HCT116 (cell line): ENCODE measurements around the gene ABTB2. TPM values are rescaled to one million over a fixed set of nuclear protein-coding genes. Genes with fewer than 3 reads are reported as not detected.

Source experiments
- ATAC-seq: fragments of 200-7000 bp; cut with Tn5 transposase; 2 replicates; pipeline ENCODE4 v1.9.1; 2020; ENCODE audit warnings: mild to moderate bottlenecking, moderate library complexity
- BruUV-seq: library from RNA; stranded (reverse); fragments of 400-500 nt; replicated peaks from 2 replicates; lab custom pipeline; 2021; lab: Mats Ljungman, UMichigan
- CTCF ChIA-PET: fragments of 300-600 bp; sonication (Branson Sonifier 250); formaldehyde crosslinking; loops from one replicate; lab custom pipeline; 2021; ENCODE audit warnings: antibody characterized with exemption; lab: Charles Lee
- POLR2A ChIA-PET: fragments of 300-600, 350-600 bp; sonication (Branson Sonifier 250); formaldehyde crosslinking; loops from one replicate; lab custom pipeline; 2021; ENCODE audit warnings: antibody characterized with exemption; lab: Charles Lee
- RAD21 ChIA-PET, 2 experiments: fragments of 300-600 bp; sonication (Branson Sonifier 250); formaldehyde crosslinking; loops; one replicate each; lab custom pipeline; 2023; ENCODE audit warnings: low total read pairs in 2 of 2; ENCODE audit not compliant: uncharacterized antibody in 2 of 2, unreplicated experiment in 2 of 2, low non-redundant PET in 1 of 2; lab: Charles Lee
- DNase-seq: peaks from one replicate; pipeline ENCODE4 v3.0.0-alpha.2; 2010; ENCODE audit warnings: low read depth, low spot score
- H2AFZ ChIP-seq: fragments of 200-600 bp; shearing (Covaris generic), sonication (generic); 2 replicates; pipeline ENCODE4 v1.6.1; 2017; ENCODE audit warnings: low read depth, mixed run types, mixed read lengths, antibody characterized with exemption, low read length; ENCODE audit not compliant: poor library complexity, severe bottlenecking
- H3K27ac ChIP-seq: 2 replicates; pipeline ENCODE4 v1.5.1; 2012; ENCODE audit warnings: low read depth, low read length
- H3K27me3 ChIP-seq: fragments of 200-600 bp; sonication (generic); 2 replicates; pipeline ENCODE4 v1.6.1; 2016; ENCODE audit warnings: mixed run types, low read length, mixed read lengths; ENCODE audit not compliant: insufficient read depth
- H3K36me3 ChIP-seq, 2 experiments: fragments of 200-500 bp in 1 of 2; fragments of 200-600 bp in 1 of 2; sonication (Bioruptor generic) in 1 of 2; sonication (generic) in 1 of 2; 2 replicates each; pipeline versions ENCODE4 v1.5.1 to v1.6.1; 2014 to 2016; ENCODE audit warnings: low read length in 2 of 2, inconsistent platforms in 1 of 2, mixed read lengths in 1 of 2, mixed run types in 1 of 2; ENCODE audit not compliant: insufficient read depth in 2 of 2, control insufficient read depth in 1 of 2
- H3K4me1 ChIP-seq, 2 experiments: fragments of 200-600 bp in 1 of 2; sonication (generic) in 1 of 2; 2 replicates each; pipeline versions ENCODE4 v1.5.1 to v1.6.1; 2012 to 2017; ENCODE audit warnings: low read length in 2 of 2, inconsistent platforms in 1 of 2, mild to moderate bottlenecking in 1 of 2, mixed read lengths in 1 of 2, mixed run types in 1 of 2, moderate library complexity in 1 of 2; ENCODE audit not compliant: insufficient read depth in 2 of 2, control insufficient read depth in 1 of 2
- H3K4me2 ChIP-seq: fragments of 200-600 bp; sonication (generic); 2 replicates; pipeline ENCODE4 v1.6.1; 2017; ENCODE audit warnings: mixed run types, low read length, mixed read lengths
- H3K4me3 ChIP-seq, 2 experiments: fragments of 200-600 bp in 1 of 2; sonication (generic) in 1 of 2; replicated peaks in 1 of 2; 2 replicates each; pipeline ENCODE4 v1.5.1; 2011 to 2016; ENCODE audit warnings: low read length in 2 of 2, control low read depth in 1 of 2, low read depth in 1 of 2, mild to moderate bottlenecking in 1 of 2, mixed read lengths in 1 of 2, mixed run types in 1 of 2
- H3K79me2 ChIP-seq: fragments of 200-600 bp; sonication (generic); 2 replicates; pipeline ENCODE4 v1.6.1; 2017; ENCODE audit warnings: mild to moderate bottlenecking, mixed run types, low read length, moderate library complexity, mixed read lengths; ENCODE audit not compliant: insufficient read depth
- H3K9ac ChIP-seq: fragments of 200-600 bp; sonication (generic); 2 replicates; pipeline ENCODE4 v1.6.1; 2016; ENCODE audit warnings: low read length, mixed read lengths
- H3K9me2 ChIP-seq: fragments of 200-600 bp; sonication (generic), shearing (Covaris generic); 2 replicates; pipeline ENCODE4 v1.6.1; 2017; ENCODE audit warnings: mixed run types, mild to moderate bottlenecking, moderate library complexity; ENCODE audit not compliant: insufficient read depth
- H3K9me3 ChIP-seq, 2 experiments: fragments of 200-500 bp in 1 of 2; fragments of 200-600 bp in 1 of 2; sonication (Bioruptor generic) in 1 of 2; sonication (generic) in 1 of 2; 2 replicates each; pipeline ENCODE4 v1.6.1; 2014 to 2017; ENCODE audit warnings: low read length in 2 of 2, mixed read lengths in 2 of 2, inconsistent platforms in 1 of 2, low read depth in 1 of 2, mild to moderate bottlenecking in 1 of 2, mixed run types in 1 of 2, moderate library complexity in 1 of 2; ENCODE audit not compliant: control insufficient read depth in 1 of 2, insufficient read depth in 1 of 2
- H4K20me1 ChIP-seq: fragments of 200-600 bp; sonication (generic), shearing (Covaris generic); 2 replicates; pipeline ENCODE4 v1.6.1; 2017; ENCODE audit warnings: mixed run types, mild to moderate bottlenecking, moderate library complexity; ENCODE audit not compliant: insufficient read depth
- CEBPB ChIP-seq: IDR thresholded peaks from 2 replicates; pipeline ENCODE4 v1.6.1; 2012; ENCODE audit warnings: low read depth
- CTCF ChIP-seq, 3 experiments: fragments of 200-600 bp in 1 of 3; sonication (generic) in 1 of 3; IDR thresholded peaks in 2 of 3; conservative IDR thresholded peaks in 1 of 3; 2 replicates each; pipeline ENCODE4 v1.5.1; 2012 to 2017; ENCODE audit warnings: low read depth in 2 of 3, low read length in 2 of 3, antibody characterized with exemption in 1 of 3, borderline replicate concordance in 1 of 3, control low read depth in 1 of 3, mild to moderate bottlenecking in 1 of 3, mixed read lengths in 1 of 3, mixed run types in 1 of 3, moderate library complexity in 1 of 3; ENCODE audit not compliant: insufficient read depth in 1 of 3
- JUND ChIP-seq: IDR thresholded peaks from 2 replicates; pipeline ENCODE4 v1.6.1; 2012
- RAD21 ChIP-seq: IDR thresholded peaks from 2 replicates; pipeline ENCODE4 v1.6.1; 2012; ENCODE audit warnings: low read depth, mild to moderate bottlenecking
- intact Hi-C: fragments of 100-400 bp; cut with micrococcal nuclease; formaldehyde crosslinking; loops from 2 replicates; pipeline ENCODE4 v1.10.0; 2022
- total RNA-seq: library from RNA; stranded (reverse); gene quantifications from one replicate; pipeline ENCODE4 v1.2.1, GENCODE V29; 2021; ENCODE audit not compliant: unreplicated experiment
- TF ChIP-seq, protein P1 (sequence below): IDR thresholded peaks from 2 replicates; pipeline ENCODE4 v1.6.1; 2012

The ABTB2 gene
- total RNA-seq, 1 experiment from 2014 or later = 6.8 TPM

- Histone ChIP-seq H3K36me3 (no peaks in the 10 kb centered on the region), H4K20me1 (no peaks in the 10 kb centered on the region), H3K4me2 (peak overlapping the region; percentile 41), H3K4me1 (peaks cover 19 to 35% of the 10 kb centered on the region in 2 experiments), H3K4me3 (no peak overlapping the region), H3K9me3 (no peaks in the 10 kb centered on the region), H3K9me2 (no peaks in the 10 kb centered on the region), H3K27me3 (no peaks in the 10 kb centered on the region), H3K9ac (no peak overlapping the region), H3K79me2 (no peaks in the 10 kb centered on the region), H2AFZ (no peak overlapping the region), H3K27ac (peak overlapping the region; percentile 17; the same call in 1 of the 2 replicates)
- BruUV-seq = no TSS peak
- ChIA-PET CTCF (no interaction called here), RAD21 (no interaction called here), POLR2A (no interaction called here)
- no peak for DNase-seq
- intact Hi-C loops = no loop called here
- TF ChIP-seq, protein P1, sequence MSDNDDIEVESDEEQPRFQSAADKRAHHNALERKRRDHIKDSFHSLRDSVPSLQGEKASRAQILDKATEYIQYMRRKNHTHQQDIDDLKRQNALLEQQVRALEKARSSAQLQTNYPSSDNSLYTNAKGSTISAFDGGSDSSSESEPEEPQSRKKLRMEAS = no peak
- TF ChIP-seq CTCF (IDR thresholded peaks at IDR 0.05 in 2 of 3, conservative IDR thresholded peaks at IDR 0.05 in 1 of 3; ENCODE audit: borderline replicate concordance in 1 of 3, insufficient read depth in 1 of 3, low read depth in 2 of 3, low read length in 2 of 3) = no peak
- no peak for TF ChIP-seq CEBPB
- no peak for TF ChIP-seq JUND
- no peak for TF ChIP-seq RAD21
- ATAC-seq = peak; percentile 53
These were observed 54.7 kb downstream of the ABTB2 start for GRCh38 chr11:34303028-34303570.
